ENCODE measurements around the gene PP2D1. TPM values are rescaled to one million over a fixed set of nuclear protein-coding genes. Genes with fewer than 3 reads are reported as not detected.

PP2D1 gene
- total and polyA plus RNA-seq, 9 of the 15 experiments (the other 6 are each of a cell fraction or from before 2014, with no cell fraction given) = 0.07 to 0.10 TPM; not detected in 7

DNA sequence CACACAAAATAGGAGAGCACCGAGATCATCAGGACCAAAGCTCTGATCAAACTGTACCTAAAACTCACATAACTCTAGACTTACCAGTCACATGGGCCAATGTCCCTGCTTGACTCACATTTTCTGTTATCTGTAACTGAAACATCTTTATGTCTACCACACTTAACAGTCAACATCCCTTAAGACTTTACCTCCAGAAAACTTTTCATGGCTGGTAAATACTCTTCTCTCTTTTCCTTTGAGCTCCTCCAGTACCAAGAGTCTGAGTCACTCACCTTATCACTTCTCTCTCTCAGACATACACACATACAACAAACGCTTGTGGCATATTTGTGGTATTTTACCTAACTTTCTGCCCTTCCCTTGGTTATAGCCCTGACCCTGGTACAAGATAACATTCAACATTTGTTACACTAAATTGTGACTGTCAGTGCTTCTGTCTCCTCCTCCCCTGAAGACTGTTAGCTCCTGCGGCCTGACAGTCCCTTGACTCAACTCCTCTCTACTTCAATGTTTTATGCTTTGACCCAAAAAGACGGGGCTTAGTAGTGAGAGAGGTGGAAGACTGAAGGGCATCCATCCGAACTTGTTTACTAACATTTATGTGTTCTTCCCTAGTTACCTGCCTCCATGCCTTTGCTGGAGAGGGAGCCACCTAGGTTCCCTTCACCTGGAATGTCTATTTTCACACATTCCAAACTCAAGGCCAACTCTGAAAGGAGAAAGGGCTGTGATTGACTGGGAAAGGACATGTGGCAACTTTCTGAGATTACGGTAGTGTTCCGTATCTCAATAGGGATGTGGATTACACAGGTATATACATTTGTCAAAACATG, 74.4 kb downstream of the PP2D1 start (continued):
- TF ChIP-seq ZKSCAN1 (IDR thresholded peaks at IDR 0.05; ENCODE audit: low read depth, low read length) = no peak
- TF ChIP-seq, protein P1, sequence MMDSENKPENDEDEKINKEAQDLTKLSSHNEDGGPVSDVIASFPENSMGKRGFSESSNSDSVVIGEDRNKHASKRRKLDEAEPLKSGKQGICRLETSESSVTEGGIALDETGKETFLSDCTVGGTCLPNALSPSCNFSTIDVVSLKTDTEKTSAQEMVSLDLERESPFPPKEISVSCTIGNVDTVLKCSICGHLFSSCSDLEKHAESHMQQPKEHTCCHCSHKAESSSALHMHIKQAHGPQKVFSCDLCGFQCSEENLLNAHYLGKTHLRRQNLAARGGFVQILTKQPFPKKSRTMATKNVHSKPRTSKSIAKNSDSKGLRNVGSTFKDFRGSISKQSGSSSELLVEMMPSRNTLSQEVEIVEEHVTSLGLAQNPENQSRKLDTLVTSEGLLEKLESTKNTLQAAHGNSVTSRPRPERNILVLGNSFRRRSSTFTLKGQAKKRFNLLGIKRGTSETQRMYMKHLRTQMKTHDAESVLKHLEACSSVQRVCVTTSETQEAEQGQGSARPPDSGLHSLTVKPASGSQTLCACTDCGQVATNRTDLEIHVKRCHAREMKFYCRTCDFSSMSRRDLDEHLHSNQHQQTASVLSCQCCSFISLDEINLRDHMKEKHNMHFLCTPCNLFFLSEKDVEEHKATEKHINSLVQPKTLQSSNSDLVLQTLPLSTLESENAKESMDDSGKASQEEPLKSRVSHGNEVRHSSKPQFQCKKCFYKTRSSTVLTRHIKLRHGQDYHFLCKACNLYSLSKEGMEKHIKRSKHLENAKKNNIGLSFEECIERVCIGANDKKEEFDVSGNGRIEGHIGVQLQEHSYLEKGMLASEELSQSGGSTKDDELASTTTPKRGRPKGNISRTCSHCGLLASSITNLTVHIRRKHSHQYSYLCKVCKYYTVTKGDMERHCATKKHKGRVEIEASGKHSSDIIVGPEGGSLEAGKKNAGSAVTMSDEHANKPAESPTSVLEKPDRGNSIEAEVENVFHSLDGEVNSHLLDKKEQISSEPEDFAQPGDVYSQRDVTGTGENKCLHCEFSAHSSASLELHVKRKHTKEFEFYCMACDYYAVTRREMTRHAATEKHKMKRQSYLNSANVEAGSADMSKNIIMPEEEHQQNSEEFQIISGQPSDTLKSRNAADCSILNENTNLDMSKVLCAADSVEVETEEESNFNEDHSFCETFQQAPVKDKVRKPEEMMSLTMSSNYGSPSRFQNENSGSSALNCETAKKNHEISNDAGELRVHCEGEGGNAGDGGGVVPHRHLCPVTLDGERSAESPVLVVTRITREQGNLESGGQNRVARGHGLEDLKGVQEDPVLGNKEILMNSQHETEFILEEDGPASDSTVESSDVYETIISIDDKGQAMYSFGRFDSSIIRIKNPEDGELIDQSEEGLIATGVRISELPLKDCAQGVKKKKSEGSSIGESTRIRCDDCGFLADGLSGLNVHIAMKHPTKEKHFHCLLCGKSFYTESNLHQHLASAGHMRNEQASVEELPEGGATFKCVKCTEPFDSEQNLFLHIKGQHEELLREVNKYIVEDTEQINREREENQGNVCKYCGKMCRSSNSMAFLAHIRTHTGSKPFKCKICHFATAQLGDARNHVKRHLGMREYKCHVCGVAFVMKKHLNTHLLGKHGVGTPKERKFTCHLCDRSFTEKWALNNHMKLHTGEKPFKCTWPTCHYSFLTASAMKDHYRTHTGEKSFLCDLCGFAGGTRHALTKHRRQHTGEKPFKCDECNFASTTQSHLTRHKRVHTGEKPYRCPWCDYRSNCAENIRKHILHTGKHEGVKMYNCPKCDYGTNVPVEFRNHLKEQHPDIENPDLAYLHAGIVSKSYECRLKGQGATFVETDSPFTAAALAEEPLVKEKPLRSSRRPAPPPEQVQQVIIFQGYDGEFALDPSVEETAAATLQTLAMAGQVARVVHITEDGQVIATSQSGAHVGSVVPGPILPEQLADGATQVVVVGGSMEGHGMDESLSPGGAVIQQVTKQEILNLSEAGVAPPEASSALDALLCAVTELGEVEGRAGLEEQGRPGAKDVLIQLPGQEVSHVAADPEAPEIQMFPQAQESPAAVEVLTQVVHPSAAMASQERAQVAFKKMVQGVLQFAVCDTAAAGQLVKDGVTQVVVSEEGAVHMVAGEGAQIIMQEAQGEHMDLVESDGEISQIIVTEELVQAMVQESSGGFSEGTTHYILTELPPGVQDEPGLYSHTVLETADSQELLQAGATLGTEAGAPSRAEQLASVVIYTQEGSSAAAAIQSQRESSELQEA (IDR thresholded peaks at IDR 0.05; ENCODE audit: low read depth) = no peak
- no peak for TF ChIP-seq IRF1 (CRISPR knock-in tag; IDR thresholded peaks at IDR 0.05; ENCODE audit: borderline replicate concordance)
- no peak for TF ChIP-seq HDAC3 (IDR thresholded peaks at IDR 0.05; ENCODE audit: borderline replicate concordance, partially characterized antibody)
- TF ChIP-seq POLR2AphosphoS2 (IDR thresholded peaks at IDR 0.05; ENCODE audit: low read length) = no peak
- TF ChIP-seq, protein P2, sequence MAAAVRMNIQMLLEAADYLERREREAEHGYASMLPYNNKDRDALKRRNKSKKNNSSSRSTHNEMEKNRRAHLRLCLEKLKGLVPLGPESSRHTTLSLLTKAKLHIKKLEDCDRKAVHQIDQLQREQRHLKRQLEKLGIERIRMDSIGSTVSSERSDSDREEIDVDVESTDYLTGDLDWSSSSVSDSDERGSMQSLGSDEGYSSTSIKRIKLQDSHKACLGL (CRISPR knock-in tag; IDR thresholded peaks at IDR 0.05; ENCODE audit: borderline replicate concordance, poor library complexity, severe bottlenecking) = no peak
- peak; percentile 50; the same call in 1 of the 2 replicates for TF ChIP-seq DMBX1 (CRISPR knock-in tag; IDR thresholded peaks at IDR 0.05; ENCODE audit: borderline replicate concordance)
- TF ChIP-seq NR3C1 (CRISPR knock-in tag; IDR thresholded peaks at IDR 0.05) = no peak
- no peak for TF ChIP-seq ERF (CRISPR knock-in tag; IDR thresholded peaks at IDR 0.05)
- TF ChIP-seq RBM39 (optimal IDR thresholded peaks at IDR 0.05; ENCODE audit: low read depth, low read length) = no peak
- TF ChIP-seq FIP1L1 (IDR thresholded peaks at IDR 0.05; ENCODE audit: low read depth, low read length, poor library complexity, severe bottlenecking) = no peak
- no peak for TF ChIP-seq DIDO1 (tag; IDR thresholded peaks at IDR 0.05; ENCODE audit: low read depth)

All from K562 (cell line).